ENCODE results near the gene TMEM117.

DNA sequence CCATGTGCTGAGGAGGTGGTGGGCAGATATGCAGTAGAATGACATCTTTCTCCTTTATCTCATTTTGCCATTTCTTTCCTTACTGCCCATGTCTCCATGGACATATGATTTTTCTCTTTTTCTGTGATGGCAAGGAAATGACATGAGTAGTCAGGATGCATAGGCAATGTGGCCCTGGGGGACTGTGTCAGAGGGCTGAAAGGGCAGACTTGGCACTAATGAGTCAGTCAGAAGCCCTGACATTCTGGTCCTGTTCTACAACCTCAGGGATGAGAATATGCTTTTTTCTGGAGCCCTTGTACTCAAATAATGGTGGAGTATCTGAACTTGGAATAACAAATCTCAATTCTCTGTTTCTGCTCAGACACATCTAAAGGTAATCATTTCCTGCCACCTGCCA lies 167.8 kb downstream of the TMEM117 start:
- no peak for TF ChIP-seq CTCF (conservative IDR thresholded peaks at IDR 0.05; ENCODE audit: low read length)
- no peak for TF ChIP-seq EZH2phosphoT487 (IDR thresholded peaks at IDR 0.05; ENCODE audit: borderline replicate concordance, low read depth, low read length)

All from OCI-LY7 (cell line).